GM12874 (cell line): ENCODE measurements around the gene ANTKMT.

Experiments
- CTCF ChIP-seq: IDR thresholded peaks from 2 replicates; pipeline ENCODE4 v1.5.1; 2011; ENCODE audit warnings: low read depth, mild to moderate bottlenecking, control low read depth, low read length, moderate library complexity; ENCODE audit not compliant: insufficient read depth

ANTKMT gene

GRCh38 chr16:720447-720989 lies 428 bp upstream of the ANTKMT start:
- peak; percentile 47 for TF ChIP-seq CTCF

DNA sequence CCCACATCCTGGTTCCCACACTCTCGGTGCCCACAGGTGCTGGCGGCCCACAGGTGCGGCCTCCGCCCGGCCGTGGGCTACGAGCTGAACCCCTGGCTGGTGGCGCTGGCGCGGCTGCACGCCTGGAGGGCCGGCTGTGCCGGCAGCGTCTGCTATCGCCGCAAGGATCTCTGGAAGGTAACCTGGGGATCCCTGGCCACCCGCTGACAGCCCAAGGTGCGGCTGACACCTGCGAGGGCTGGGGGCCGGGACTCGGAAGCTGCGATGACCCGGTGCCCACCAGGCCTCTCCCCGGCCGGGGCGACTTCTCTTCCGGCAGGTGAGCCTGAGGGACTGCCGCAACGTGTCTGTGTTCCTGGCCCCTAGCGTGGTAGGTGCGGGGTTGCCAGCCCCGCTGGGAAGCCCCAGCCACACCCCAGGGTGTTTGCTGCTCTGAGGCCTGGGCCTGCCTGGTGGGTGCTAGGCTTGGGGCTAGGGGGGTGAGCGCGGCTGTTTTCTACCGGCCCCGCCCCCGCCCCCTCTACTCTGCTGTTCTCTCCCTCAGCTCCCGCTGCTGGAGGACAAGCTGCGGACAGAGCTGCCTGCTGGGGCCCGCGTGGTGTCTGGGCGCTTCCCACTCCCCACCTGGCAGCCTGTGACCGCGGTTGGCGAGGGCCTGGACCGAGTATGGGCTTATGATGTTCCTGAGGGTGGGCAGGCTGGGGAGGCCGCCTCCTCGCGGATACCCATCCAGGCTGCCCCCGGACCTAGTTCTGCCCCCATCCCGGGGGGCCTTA lies 1.0 kb downstream of the ANTKMT start:
- TF ChIP-seq CTCF: no peak

DNA sequence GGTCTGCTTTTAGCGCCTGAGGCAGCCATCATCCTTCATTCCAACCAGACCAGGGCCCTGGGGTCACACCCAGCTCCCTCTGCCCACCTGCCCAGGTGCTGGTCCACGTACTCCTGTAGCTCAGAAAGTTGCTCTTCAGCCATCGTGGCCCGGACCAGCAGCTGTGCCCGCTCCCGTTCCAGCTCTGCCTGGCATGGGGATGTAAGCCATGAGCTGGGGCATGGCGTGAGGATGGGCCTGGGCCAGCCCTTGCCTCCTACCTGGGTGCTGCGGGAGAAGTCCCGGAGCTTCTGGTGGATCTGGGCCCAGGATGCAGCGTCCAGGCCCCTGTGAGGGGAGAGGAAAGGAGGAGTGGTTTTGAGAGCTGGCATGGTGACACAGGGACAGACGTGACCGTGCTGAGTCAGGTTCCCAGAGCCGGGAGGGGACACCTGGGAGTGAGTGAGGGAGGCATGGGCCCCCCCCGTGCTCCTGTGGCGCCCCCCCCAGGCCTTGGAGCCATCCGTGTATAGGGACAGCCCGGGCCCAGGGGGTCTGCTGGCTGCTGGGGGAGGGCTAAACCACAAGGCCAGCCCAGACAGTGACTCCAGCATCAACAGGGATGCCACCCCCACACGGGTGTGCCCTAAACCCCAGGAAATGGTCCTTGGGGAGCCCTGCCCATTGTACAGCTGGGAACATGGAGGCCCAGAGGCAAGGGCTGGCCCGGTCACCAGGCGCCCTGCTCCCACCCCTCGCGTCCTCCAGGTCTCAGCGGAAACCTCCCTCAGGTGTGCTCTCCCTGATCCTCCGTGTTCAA lies 2.1 kb downstream of the ANTKMT start:
- TF ChIP-seq CTCF: no peak

- TF ChIP-seq CTCF: no peak
Measured at GRCh38 chr16:723695-724094, 2.7 kb downstream of the ANTKMT start.

- TF ChIP-seq CTCF: no peak
Measured at GRCh38 chr16:724188-725040, 3.5 kb downstream of the ANTKMT start.

DNA sequence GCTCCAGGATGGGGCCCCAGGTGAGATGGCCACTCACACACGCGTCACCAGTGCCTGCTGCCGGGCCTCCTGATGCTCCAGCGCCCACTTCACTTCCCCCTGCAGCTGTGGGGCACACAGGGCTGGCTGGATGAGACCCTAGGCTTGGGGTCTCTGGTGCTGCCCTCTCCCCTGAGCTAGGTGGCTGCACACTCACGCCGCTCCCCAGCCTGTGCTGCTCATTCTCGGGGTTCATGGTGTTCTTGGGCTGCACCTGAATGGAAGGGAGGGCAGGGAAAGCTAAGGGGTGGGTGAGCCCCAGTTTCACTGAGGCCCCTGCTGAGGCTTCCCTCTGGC lies 4.1 kb downstream of the ANTKMT start:
- no peak for TF ChIP-seq CTCF
